GM19025 (cell line): Measurements from ENCODE around the gene SDHA.

ENCODE experiments used
- ATAC-seq: cut with Tn5 transposase; IDR thresholded peaks from one replicate; pipeline ENCODE4 v1.9.1; 2021; ENCODE audit warnings: mild to moderate bottlenecking, low read depth, moderate library complexity; ENCODE audit not compliant: unreplicated experiment

Gene SDHA

DNA sequence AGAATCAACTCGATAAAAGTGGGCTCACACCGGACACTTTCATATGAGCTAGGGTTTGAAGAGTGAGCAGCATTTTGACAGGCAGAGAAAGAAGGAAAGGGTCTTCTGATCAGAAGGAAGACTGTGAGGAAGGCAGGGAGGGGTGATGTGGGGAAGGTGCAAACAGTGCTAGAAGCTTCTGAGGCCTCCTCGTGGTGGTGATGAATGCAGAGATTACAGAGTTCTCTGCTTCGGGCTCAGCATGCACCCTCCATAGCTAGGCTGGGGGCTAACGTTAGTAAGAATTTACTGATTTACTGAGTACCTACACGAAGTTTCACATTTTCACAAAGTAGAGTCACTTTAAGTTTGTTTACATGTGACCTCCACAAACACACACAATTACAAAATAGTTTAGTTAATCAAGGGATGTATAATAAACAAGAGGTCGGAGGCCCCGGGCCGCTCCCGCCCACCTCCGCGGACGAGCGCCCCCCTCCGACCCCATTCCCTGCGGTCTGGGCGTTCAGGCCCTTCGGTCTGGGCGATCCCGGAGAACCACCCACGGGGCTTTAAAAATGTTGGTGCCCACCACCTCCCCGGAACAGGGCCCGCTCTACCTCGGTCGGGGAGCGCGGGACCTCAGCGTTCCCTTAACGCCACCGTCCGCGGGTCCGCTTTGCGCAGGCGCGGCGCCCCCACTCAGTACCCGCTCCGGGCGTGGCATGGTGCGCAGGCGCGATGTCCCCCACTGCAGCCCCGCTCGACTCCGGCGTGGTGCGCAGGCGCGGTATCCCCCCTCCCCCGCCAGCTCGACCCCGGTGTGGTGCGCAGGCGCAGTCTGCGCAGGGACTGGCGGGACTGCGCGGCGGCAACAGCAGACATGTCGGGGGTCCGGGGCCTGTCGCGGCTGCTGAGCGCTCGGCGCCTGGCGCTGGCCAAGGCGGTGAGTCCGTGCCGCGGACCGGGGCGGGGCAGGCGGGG lies at the start of gene SDHA, which contains the start of gene CCDC127:
Gene SDHA, plus strand, starts transcription at position 827 of the 963 bp plus-strand sequence. Its CDS starts 36 bp downstream, at position 863.
Gene CCDC127, minus strand, starts transcription at position 660 of the 963 bp plus-strand sequence. CDS start 1,304 bp downstream, outside the sequence.
- ATAC-seq: peak; percentile 79

DNA sequence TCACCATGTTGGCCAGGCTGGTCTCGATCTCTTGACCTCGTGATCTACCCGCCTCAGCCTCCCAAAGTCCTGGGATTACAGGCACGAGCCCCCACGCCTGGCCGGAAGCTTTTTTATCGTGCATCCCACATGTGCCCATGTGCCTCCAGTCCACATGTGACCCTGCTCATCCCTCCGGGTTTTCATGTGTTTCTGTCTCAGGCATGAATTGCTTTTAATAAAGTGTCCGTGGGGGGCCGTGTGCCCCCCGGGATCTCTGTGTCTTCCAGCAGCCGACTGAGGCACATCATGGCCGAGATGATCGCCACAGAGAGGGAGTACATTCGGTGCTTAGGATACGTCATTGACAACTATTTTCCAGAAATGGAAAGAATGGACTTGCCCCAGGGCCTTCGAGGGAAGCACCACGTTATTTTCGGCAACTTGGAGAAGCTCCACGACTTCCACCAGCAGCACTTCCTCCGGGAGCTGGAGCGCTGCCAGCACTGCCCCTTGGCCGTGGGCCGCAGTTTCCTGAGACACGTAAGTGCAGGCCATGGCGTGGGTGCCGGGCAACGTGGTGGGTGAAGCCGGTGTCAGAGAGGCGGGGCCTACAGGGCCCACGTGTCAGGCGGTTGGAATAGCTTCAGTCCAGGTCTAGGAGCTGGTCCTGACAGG lies 48.9 kb upstream of the SDHA start:
- no peak for ATAC-seq

DNA sequence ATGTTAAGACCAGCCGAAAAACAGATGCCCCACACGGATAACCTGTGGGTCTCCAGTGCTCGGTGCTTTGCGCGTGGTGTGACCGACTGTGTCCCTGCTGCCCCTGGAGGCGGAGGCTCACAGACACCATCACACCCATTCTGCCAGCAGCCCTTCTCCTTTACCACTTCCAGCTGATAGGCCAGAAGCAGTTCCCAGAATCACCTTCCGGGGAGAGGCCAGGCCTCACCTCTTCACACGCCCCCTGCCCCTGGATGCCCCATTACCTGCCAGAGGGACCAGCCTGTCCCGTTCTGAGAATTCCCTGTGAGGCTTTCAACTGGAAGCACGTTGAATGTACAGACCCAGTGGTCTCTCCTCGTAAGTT lies 48.4 kb upstream of the SDHA start:
- ATAC-seq: no peak

DNA sequence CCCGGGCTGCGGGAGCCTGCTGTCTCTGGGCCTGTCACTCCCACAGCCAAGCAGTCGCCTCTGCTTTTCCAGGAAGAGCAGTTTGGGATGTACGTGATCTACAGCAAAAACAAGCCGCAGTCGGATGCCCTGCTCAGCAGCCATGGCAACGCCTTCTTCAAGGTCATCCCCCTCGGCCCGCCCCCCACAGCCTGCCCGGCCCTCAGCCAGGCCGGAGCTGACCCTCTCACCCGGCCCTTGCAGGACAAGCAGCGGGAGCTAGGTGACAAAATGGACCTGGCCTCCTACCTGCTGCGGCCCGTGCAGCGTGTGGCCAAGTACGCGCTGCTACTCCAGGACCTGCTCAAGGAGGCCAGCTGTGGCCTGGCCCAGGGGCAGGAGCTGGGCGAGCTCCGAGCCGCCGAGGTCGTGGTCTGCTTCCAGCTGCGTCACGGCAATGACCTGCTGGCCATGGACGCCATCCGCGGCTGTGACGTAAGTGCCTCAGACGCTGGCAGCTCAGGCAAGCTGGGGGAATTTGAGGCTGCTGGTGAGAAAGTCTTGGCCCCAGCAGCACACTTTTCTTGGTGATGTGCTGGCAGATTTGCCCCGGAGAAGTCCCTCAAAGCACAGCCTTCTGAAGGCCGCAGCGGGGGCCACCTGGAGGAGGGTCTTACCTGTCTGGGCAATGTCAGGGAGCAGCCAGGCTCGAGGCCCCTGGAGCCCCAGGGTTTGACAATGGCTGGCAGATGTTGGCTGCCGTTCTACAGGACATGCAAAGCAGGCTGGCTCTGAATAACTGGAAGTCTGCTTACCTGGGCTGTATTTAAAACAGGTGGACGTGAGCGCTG lies 46.9 kb upstream of the SDHA start:
- ATAC-seq: no peak

DNA sequence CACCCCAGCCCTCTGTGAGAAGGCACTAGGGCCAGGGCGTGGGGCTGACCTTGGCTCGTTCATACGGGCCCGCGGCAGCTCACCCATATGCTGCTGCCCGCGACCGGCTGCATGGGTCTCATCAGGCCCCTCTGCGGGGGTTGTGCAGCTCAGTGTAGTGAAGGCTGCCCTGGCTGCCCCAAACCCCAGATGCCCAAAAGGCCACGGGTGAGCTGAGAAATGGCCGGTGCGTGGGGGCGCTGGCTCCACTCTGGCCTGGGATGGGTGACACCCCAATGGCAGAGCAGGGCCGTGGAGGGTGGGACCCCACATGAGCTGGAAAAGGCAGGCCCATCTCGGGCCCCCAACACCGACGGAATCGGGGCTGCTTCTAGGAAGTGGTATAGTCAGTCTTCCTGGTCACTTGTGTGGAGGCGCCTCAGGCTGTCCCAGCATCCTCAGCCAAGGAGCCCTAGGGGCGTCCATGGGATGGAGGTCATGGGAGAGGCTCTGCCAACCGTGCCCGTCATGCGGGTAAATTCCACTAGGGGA lies 46.3 kb upstream of the SDHA start:
- ATAC-seq: no peak

DNA sequence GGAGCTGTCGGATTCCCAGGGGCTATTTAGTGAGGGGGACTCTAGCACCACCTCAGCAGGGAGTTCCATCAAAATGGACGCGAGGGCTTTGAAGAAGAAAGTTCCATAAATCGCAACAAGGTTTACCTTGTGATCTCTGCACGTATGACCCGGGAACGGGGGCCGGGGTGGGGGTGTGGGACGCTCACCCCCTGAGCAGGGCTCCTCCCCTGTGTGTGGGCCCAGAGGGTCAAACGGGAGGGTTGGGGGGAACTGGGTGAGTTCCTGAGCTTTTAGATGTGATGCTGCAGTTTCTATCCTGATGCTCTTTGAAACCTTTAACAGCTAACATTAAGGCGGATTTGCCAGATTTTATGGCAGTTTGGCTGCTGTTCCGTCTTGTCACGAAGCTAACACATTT lies 45.7 kb upstream of the SDHA start:
- no peak for ATAC-seq

DNA sequence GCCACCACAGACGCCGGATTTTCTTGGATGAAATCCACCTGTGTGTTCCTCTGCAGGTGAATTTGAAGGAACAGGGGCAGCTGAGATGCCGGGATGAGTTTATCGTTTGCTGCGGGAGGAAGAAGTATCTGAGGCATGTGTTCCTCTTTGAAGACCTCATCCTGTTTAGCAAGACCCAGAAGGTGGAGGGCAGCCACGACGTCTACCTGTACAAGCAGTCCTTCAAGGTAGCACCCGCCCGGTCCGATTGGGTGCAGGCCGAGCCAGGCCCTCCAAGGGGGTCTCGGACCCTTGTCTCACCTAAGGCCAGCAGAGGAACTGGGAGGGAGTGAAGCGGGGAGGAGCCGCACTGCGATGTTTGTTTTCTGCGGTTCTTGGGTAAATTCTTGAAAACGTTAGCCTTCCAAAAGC lies 45.3 kb upstream of the SDHA start:
- no peak for ATAC-seq

DNA sequence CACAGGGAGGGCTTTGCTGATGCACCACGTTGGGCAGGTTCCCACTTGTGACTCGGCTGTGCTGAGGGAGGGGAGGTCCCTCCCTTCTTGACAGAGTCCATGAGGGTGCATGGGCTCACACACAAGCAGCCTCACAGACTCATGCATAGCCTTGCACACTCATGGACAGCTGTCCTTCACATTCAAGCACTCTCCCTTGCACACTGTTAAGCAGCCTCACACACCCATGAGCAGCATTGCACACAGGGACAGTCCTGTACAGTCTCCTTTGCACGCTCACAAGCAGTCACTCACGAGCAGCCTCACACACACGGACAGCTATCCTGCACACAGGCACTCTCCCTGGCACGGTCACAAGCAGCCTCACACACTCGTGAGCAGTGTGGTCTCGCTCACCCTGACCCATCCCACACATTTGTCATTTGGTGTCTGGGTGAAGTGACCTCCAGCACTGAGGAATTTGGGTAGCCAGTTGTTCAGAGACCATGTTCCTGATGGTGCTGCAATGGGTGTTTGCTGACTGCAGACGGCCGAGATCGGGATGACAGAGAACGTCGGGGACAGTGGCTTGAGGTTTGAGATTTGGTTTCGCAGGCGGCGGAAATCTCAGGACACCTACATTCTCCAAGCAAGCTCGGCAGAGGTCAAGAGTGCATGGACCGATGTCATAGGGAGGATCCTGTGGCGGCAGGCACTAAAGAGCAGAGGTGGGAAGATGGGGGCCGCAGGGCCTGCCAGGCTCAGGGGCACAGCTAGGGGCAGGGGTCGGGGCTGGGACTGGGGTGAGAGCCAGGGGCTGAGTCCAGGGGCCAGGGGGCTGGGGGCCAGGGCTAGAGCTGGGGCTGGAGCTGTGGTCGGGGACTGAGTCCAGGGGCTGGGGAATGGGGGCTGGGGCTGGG lies 44.5 kb upstream of the SDHA start:
- no peak for ATAC-seq

DNA sequence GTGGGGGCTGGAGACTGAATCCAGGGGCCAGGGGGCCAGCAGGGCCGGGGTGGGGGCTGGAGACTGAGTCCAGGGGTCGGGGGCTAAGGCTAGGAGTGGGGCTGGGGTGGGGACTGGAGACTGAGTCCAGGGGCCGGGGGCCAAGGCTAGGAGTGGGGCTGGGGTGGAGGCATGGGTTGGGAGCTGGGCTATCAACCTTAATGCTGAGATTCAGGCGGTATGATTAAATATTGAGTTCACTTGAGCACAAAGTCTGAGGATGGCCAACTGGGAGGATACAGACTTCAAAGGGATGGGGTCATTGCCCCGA lies 43.9 kb upstream of the SDHA start:
- no peak for ATAC-seq

DNA sequence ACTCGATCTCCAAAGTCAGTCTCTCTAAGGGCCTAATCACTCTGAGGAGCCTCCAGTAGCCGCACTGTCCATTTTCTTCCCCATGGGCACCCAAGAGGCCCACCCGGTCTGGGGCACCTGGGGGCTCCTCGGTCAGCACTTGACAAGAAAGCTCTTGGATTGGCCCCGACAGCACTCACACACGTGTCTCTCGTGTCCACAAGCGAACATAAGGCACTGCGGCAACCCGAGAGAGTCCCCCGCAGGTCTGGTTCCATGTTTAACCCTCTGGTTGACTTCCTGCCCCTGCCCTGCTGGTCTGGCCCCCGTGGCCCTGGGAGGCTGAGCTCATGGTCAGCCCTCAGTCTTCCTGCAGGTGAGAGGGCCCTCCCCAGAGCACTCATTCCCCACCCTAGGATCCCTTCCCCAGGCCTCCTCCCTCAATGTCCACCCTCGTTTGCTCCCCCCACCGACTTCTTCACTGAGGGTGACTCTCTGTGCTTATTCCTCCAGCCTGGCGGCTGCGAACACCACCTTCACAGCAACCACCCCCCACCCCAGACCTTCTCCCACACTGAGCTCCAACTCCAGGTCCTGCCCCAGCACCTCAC lies 43.1 kb upstream of the SDHA start:
- ATAC-seq: no peak

DNA sequence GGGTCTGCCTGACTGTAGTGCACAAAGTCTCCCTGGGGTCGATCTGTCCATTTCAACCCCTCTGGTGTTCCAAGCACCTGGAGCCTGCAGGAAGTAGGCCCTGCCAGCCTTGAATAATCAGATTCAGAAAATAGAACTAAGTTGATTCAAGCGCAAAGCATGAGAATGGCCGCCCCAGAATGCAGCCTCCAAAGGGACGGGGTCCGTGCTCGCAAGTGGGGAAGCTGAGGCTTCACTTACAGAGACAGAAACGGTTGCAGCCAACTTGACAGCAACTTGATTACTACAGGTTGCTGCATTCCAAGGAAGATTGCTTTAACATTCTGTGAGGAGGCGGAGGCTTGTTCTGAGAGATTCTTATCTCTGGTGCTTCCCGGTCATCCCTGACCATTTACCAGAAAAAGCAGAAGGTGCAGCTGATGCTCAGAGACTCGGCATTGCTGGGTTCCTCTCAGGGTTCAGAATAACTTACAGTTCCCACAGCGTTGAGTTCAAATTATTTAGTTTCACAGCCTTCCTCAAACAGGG lies 41.8 kb upstream of the SDHA start:
- no peak for ATAC-seq

DNA sequence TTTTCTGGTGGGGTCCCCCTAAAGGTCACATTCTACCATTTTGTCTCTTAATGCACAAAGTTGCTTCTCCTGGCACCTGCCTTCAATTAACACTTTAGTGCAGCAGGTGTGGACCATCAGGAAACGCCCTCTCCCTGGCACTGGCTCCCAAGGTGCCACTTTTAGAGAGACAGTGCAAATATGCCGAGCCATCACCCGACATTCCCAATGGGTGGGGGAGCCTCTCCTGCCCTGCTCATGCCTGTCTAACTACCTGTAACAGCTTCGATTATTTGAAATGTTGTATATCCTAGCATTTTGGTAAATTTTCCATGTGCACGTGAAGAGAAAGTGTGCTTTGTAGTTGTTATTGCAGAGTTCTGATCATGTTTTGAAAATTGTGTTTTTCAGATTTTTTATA lies 40.0 kb upstream of the SDHA start:
- ATAC-seq: no peak

DNA sequence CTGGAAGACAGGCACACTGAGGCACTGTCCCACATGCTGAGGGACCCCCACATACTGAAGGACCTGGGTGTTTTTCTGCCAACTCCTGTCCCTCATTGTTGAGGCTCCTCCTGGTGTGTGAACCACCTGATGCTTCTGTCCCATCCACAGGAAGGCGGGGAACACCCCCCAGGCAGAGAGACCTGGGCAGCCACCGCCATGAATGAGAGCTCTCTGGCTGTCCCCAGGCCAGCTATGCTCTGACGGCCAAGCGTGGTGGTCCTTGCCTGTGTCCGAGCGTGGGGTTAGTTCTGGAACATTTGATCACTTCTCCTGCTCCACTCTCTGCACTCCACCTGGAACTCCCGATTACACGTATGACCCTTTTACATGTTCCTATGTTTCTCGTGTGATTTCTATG lies 38.7 kb upstream of the SDHA start:
- ATAC-seq: no peak

DNA sequence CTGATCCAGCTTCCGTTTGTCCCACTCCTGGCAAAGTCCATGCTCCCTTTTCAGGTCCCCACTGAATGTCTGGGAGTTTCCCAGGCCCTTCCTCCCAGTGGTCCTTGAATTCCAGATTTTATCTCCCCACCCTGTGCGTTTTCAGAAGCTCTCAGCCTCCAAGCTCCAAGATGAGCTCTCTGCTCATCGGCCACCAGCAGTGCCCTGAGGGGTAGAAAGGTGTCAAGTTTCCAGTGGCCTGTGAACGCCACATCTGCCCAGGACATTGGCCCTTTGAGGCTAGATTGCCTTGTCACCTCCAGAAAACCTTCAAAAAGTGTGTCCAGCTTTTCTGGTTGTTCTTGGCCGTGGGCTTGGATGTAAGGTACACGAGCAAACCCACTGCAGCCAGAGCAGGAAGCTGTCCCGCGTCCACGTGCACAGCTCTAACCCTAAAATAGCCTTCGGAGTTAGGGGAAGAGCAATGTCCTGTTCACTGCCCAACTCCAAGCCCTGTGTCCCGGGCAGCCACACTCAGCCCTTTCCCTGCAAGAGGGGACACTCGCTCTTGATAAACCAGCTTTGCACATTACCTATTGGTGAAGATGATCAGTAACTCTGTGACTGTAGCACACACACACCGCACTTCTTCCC lies 37.7 kb upstream of the SDHA start:
- no peak for ATAC-seq

DNA sequence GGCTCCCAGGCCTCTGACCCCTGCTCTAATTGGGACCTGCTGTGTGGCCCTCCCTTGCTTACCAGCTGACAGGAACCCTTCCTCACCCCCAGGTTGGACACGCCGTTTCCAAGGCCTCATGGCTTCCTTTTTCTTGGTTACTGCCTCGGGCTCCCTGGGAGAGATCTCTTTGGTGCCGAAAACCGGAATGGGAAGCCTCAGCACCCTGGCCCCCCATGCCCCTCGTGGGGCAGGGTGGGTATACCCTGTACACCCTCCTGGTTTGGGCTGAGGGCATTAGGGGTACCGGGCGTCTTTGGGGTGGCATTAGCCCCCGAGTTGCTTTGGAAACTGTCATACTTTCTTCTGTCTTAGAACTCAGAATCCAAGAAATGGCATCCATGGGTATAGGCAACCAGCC lies 37.0 kb upstream of the SDHA start:
- ATAC-seq: no peak

DNA sequence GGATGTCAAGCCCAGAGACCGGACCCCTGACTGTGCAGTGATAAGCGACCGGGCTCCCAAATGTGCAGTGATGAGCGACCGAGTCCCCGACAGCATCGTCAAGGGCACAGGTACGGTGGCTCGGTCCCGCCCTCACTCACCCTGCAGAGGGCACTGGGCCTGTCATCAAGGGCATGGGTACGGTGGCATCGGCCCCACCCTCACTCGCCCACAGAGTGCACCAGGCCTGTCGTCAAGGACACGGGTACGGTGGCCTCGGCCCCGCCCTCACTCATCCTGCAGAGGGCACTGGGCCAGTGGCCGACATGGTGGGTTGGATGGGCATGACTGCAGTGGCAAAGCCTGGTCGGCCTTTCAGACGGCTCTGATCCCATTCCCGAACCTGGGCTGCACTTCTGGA lies 36.6 kb upstream of the SDHA start:
- ATAC-seq: no peak

DNA sequence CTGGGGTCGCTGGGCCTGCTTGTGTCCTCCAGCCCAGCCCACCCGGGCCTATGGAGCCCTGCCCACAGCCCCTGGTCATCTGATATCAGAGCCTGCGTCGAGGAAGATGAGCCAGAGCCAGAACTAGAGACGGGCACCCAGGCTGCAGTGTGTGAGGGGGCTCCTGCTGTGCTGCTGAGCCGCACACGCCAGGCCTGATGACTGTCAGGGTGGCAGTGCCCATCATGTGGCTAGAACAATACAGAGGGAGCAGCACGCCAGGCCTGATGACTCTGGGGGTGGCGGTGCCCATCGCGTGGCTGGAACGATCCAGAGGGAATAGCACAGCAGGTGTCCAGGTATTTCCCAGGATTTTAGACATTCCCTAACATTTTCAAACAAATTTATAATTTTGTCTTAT lies 36.0 kb upstream of the SDHA start:
- no peak for ATAC-seq

DNA sequence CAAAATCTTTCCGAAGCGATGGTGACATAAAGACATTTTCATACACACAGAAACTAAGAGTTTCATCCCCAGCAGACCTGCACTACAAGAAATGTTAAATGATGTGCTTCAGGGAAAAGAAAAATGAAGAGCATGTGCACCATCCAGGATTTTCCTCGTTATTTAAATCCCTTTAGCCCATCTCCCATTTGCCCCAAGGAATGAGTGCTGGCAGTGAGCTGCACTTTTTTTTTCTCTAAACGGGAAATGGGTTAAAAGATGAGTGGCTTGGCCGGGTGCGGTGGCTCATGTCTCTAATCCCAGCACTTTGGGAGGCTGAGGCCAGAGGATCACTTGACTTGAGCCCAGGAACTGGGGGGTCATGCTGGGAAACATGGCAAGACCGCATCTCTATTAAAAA lies 33.6 kb upstream of the SDHA start:
- no peak for ATAC-seq
